BJ (cell line): ENCODE data around the gene PCBP4. TPM values are rescaled to one million over a fixed set of nuclear protein-coding genes. Genes with fewer than 3 reads are reported as not detected.
"Not testable (repeated sequence)": the region's sequence is repeated elsewhere in the genome, so short reads cannot be mapped to it uniquely, and the experiment has no call there.

Experiments
- CTCF ChIA-PET: fragments of 350-600 bp; formaldehyde crosslinking; extraction: SDS; loops from one replicate; lab custom pipeline; 2021; ENCODE audit warnings: antibody characterized with exemption, inconsistent platforms; lab: Yijun Ruan, JAX
- POLR2A ChIA-PET: fragments of 300-600 bp; sonication (Branson Sonifier 250); formaldehyde crosslinking; extraction: SDS; loops from one replicate; lab custom pipeline; 2021; ENCODE audit warnings: antibody characterized with exemption; lab: Charles Lee
- DNase-seq: peaks from one replicate; pipeline ENCODE4 v3.0.0-alpha.2; 2011; ENCODE audit warnings: low read depth
- H3K27me3 ChIP-seq: 2 replicates; pipeline ENCODE4 v1.6.0; 2011; ENCODE audit warnings: low read length; ENCODE audit not compliant: control insufficient read depth, insufficient read depth
- H3K36me3 ChIP-seq: 2 replicates; pipeline ENCODE4 v1.5.1; 2011; ENCODE audit warnings: low read length; ENCODE audit not compliant: control insufficient read depth, insufficient read depth
- H3K4me3 ChIP-seq: 2 replicates; pipeline ENCODE4 v1.5.1; 2011; ENCODE audit warnings: low read depth, mild to moderate bottlenecking, control low read depth, low read length
- polyA plus RNA-seq: library from polyadenylated mRNA; depleted of rRNA; stranded (reverse); fragments of >200 nt; gene quantifications from 2 replicates; pipeline ENCODE4 v1.2.3, GENCODE V29; 2011
- TF ChIP-seq, protein P1 (sequence below): IDR thresholded peaks from 2 replicates; pipeline ENCODE4 v1.5.1; 2011; ENCODE audit warnings: low read depth, mild to moderate bottlenecking, control low read depth, inconsistent platforms, low read length, moderate library complexity; ENCODE audit not compliant: insufficient read depth

The PCBP4 gene
- polyA plus RNA-seq, 1 experiment: 88.7 TPM

DNA sequence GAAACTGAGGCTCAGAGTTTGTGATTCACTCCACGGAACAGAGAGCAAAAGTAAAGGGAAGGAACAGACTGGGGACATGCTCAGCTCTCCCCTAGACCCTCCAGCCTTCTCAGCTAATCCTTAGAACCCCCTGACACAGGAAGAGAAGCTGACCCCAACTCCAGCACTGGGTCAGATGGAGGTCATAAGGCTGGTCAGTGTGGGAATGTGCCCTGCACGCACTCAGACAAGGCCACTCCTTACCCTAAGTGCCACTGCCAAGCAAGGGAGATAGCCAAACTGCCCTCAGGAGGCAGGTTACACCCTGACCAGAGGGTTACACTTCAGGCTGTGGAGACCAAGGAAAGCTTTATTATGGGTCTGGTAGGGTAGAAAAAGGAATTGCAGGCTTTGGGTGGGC lies 27.3 kb upstream of the PCBP4 start:
- no peak for DNase-seq
- peak overlapping the region; percentile 91 for H3K4me3 ChIP-seq
- TF ChIP-seq, protein P1, sequence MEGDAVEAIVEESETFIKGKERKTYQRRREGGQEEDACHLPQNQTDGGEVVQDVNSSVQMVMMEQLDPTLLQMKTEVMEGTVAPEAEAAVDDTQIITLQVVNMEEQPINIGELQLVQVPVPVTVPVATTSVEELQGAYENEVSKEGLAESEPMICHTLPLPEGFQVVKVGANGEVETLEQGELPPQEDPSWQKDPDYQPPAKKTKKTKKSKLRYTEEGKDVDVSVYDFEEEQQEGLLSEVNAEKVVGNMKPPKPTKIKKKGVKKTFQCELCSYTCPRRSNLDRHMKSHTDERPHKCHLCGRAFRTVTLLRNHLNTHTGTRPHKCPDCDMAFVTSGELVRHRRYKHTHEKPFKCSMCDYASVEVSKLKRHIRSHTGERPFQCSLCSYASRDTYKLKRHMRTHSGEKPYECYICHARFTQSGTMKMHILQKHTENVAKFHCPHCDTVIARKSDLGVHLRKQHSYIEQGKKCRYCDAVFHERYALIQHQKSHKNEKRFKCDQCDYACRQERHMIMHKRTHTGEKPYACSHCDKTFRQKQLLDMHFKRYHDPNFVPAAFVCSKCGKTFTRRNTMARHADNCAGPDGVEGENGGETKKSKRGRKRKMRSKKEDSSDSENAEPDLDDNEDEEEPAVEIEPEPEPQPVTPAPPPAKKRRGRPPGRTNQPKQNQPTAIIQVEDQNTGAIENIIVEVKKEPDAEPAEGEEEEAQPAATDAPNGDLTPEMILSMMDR: no peak
- ChIA-PET CTCF (interaction anchor here (0.8 to 2.8 kb wide), 8 partner anchors 10 to 226 kb away, joined by 3 to 14 read pairs (median 4); partner anchors contain the start of genes ABHD14B and ACY1), POLR2A (no interaction called here)
- peaks cover 19% of the 10 kb centered on the region for H3K36me3 ChIP-seq
- H3K27me3 ChIP-seq: no peaks in the 10 kb centered on the region

DNA sequence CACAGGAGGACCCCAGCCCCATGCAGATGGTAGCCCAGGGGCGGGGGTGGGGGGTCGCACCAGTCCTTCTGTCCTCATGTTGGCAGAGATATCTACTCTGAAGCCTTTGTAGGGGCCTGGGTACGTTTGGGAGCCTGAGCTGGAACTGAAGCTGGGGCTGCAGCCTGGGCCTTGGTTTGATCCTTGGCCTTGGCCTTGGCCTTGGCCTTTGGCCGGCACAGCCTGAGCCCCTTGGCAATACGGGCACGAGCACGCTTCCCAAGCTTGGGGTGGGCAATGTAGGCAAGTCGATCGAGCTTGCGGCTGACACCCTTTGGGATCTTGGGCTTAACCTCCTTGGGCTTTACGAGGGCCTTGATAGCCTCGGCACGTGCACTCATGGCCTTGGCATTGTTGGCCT lies 26.4 kb upstream of the PCBP4 start:
- peaks cover 19% of the 10 kb centered on the region for H3K36me3 ChIP-seq
- DNase-seq, H3K4me3 ChIP-seq, POLR2A ChIA-PET, H3K27me3 ChIP-seq: not testable (repeated sequence)
- CTCF ChIA-PET: interaction anchor here (2.8 to 2.9 kb wide), 2 partner anchors 8 to 130 kb away, joined by 11 to 14 read pairs; no protein-coding TSS in a partner anchor

DNA sequence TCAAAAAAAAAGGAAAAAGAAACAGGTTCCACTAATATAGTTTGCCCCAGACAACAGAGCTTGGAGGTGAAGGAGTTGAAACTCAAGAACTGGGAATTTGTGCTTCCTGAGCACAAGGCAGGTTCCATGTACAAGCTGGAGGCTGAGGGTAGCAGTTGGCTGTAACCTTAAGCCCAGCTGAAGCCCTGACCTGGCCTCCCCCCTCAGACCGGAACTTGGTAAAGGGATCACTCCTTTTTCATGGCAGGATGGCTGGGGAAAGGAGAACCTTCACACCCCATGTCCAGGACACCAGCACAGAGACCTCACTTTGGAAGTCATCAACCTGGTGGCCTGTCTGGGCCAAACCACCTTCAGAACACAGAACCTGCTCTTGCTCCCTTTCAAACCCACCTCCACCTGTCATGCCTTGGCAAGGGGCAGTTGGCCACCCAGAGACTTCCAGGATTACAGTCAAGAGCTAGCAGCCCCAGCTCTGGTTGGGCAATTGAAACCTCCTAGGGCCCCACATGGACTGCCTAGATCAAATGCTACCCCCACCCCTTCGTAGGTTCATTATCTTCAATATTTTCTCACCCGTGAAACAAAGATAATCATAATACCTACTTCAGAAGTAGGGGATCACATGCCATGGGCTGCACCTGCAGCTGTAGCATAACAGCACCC lies 24.9 kb upstream of the PCBP4 start:
- POLR2A ChIA-PET: no interaction called here
- H3K36me3 ChIP-seq: peaks cover 19% of the 10 kb centered on the region
- CTCF ChIA-PET: interaction anchor here (0.6 to 2.9 kb wide), 7 partner anchors 9 to 408 kb away, joined by 3 to 11 read pairs (median 4); partner anchors contain the start of genes ACY1 and RRP9

DNA sequence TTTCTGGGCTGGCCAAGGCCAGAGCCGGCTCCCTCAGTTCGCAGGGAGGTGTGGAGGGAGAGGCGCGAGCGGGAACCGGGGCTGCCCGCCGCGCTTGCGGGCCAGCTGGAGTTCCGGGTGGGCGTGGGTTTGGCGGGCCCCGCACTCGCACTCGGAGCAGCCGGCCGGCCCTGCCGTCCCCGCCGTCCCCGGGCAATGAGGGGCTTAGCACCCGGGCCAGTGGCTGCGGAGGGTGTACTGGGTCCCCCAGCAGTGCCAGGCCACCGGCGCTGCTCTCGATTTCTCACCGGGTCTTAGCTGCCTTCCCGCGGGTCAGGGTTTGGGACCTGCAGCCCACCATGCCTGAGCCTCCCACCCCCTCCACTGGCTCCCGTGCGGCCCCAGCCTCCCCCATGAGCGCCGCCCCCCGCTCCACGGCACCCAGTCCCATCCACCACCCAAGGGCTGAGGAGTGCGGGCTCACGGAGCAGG lies 23.3 kb upstream of the PCBP4 start:
- CTCF ChIA-PET: interaction anchor here (2.3 kb wide), 1 partner anchor 49 kb away, joined by 10 read pairs; the partner anchor contains the start of gene RRP9
- H3K36me3 ChIP-seq: peaks cover 19% of the 10 kb centered on the region
- H3K4me3 ChIP-seq, DNase-seq, H3K27me3 ChIP-seq, POLR2A ChIA-PET: not testable (repeated sequence)

More for the DNA sequence above, 24.9 kb upstream of the PCBP4 start:
- Histone ChIP-seq H3K27me3 (no peaks in the 10 kb centered on the region), H3K4me3 (no peak overlapping the region)
- TF ChIP-seq, protein P1: no peak
- DNase-seq: no peak

DNA sequence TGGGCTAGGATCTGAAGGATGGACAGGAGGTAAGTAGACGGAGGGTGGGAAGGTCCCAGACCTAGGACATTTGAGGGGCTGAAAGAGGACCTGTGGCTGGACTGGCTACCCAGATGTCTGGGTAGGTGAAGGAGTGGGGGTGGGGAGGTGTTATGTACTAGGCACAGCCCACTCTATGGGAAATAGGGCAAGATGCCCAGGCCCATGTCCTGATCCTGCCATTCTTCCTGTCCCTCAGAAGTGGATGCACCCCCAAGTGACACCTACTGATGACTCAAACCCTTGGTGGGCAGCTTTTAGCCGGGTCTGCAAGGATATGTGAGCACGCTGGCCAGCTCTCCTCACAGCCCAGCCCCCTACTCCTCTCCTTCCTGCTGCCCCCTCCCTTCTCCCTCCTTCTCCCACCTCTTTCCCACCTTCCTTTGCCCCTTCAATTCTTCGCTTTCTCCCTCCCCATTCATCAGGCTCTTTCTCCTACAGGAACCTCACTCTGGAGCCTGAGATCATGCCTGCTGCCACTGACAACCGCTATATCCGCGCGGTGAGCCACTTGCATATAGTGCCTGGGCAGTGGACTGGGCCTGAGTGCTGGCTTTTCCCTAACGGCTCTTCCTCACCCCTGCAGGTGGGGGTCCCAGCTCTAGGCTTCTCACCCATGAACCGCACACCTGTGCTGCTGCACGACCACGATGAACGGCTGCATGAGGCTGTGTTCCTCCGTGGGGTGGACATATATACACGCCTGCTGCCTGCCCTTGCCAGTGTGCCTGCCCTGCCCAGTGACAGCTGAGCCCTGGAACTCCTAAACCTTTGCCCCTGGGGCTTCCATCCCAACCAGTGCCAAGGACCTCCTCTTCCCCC lies 21.3 kb upstream of the PCBP4 start:
- Histone ChIP-seq H3K27me3 (no peaks in the 10 kb centered on the region), H3K36me3 (peaks cover 9% of the 10 kb centered on the region), H3K4me3 (no peak overlapping the region)
- ChIA-PET POLR2A (no interaction called here), CTCF (interaction anchor here (1.5 kb wide), 1 partner anchor 15 kb away, joined by 10 read pairs; the partner anchor contains the start of gene ABHD14B)
- DNase-seq: no peak
- TF ChIP-seq, protein P1: no peak

DNA sequence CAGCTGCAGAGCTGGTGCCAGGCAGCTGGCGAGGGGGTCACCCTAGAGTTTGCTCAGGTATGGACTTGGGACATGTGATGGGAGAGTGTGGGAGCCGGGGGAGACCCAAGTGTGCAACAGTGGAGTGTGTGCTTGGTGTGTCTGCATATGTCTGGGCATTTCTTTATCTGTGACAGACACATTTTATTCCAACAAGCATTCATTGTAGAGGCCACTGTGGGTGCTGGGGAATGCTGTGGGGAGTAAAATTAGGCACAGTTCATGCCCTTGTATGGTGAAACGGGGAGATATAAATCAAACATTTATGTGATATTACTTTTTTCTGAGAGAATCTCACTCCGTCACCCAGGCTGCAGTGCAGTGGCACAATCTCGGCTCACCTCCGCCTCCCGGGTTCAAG lies 20.3 kb upstream of the PCBP4 start:
- no peak for DNase-seq
- CTCF ChIA-PET: interaction anchor here (1.2 to 1.3 kb wide), 2 partner anchors 13 to 46 kb away, joined by 4 to 6 read pairs; partner anchors contain the start of genes ABHD14A, ABHD14B and RRP9
- TF ChIP-seq, protein P1: no peak
- POLR2A ChIA-PET: no interaction called here
- no peak overlapping the region for H3K4me3 ChIP-seq
- H3K27me3 ChIP-seq: no peaks in the 10 kb centered on the region
- peaks cover 6% of the 10 kb centered on the region for H3K36me3 ChIP-seq
